SK-N-SH (cell line): ENCODE data around the gene GNAI3. TPM values are rescaled to one million over a fixed set of nuclear protein-coding genes. Genes with fewer than 3 reads are reported as not detected.

Experiments used
- CTCF ChIA-PET: fragments of 300-600, 350-600 bp; formaldehyde crosslinking; extraction: SDS; loops from one replicate; lab custom pipeline; 2021; lab: Yijun Ruan, JAX
- POLR2A ChIA-PET: fragments of 350-600 bp; sonication (Branson Sonifier 250); formaldehyde crosslinking; extraction: SDS; loops from one replicate; lab custom pipeline; 2020; ENCODE audit warnings: antibody characterized with exemption, inconsistent platforms; lab: Yijun Ruan, JAX
- DNase-seq: peaks from one replicate; pipeline ENCODE4 v3.0.0; 2012
- H2AFZ ChIP-seq: fragments of 200-600 bp; sonication (generic); 2 replicates; pipeline ENCODE4 v1.8.1; 2016; ENCODE audit warnings: antibody characterized with exemption, mild to moderate bottlenecking, low read depth
- H3F3A ChIP-seq: fragments of 200-600 bp; sonication (generic); replicated peaks from 2 replicates; pipeline ENCODE3; 2016; ENCODE audit warnings: antibody characterized with exemption, mild to moderate bottlenecking; ENCODE audit not compliant: insufficient read depth
- H3K27ac ChIP-seq, 2 experiments: fragments of 200-500 bp in 1 of 2; fragments of 200-600 bp in 1 of 2; sonication (Bioruptor generic) in 1 of 2; sonication (generic), shearing (Covaris generic) in 1 of 2; 2 replicates each; pipeline versions ENCODE4 v1.5.1 to v1.6.1; 2014 to 2016; ENCODE audit warnings: low read depth in 2 of 2, inconsistent platforms in 1 of 2, low read length in 1 of 2, mild to moderate bottlenecking in 1 of 2, mixed read lengths in 1 of 2
- H3K27me3 ChIP-seq: fragments of 200-600 bp; sonication (generic), shearing (Covaris generic); 2 replicates; pipeline ENCODE4 v1.6.1; 2016; ENCODE audit warnings: mixed run types; ENCODE audit not compliant: insufficient read depth
- H3K36me3 ChIP-seq, 2 experiments: fragments of 200-500 bp in 1 of 2; fragments of 200-600 bp in 1 of 2; sonication (Bioruptor generic) in 1 of 2; sonication (generic) in 1 of 2; replicated peaks in 1 of 2; 2 replicates each; pipeline versions ENCODE3 to v1.5.1; 2014 to 2016; ENCODE audit warnings: low read length in 1 of 2, mild to moderate bottlenecking in 1 of 2; ENCODE audit not compliant: insufficient read depth in 2 of 2, control insufficient read depth in 1 of 2
- H3K4me1 ChIP-seq, 2 experiments: fragments of 200-500 bp in 1 of 2; fragments of 200-600 bp in 1 of 2; sonication (Bioruptor generic) in 1 of 2; sonication (generic), shearing (Covaris generic) in 1 of 2; 2 replicates each; pipeline versions ENCODE4 v1.5.1 to v1.6.1; 2014 to 2016; ENCODE audit warnings: low read depth in 1 of 2, low read length in 1 of 2, mixed run types in 1 of 2; ENCODE audit not compliant: insufficient read depth in 2 of 2, control insufficient read depth in 1 of 2
- H3K4me2 ChIP-seq: fragments of 200-600 bp; sonication (generic), shearing (Covaris generic); 2 replicates; pipeline ENCODE4 v1.6.1; 2017; ENCODE audit warnings: mixed run types
- H3K4me3 ChIP-seq, 2 experiments: fragments of 200-500 bp in 1 of 2; fragments of 200-600 bp in 1 of 2; sonication (Bioruptor generic) in 1 of 2; sonication (generic), shearing (Covaris generic) in 1 of 2; 2 replicates each; pipeline versions ENCODE4 v1.5.1 to v1.8.1; 2014 to 2016; ENCODE audit warnings: low read depth in 2 of 2, inconsistent platforms in 1 of 2, low read length in 1 of 2, mild to moderate bottlenecking in 1 of 2, mixed read lengths in 1 of 2, moderate library complexity in 1 of 2
- H3K79me2 ChIP-seq: fragments of 200-600 bp; sonication (generic); 2 replicates; pipeline ENCODE4 v1.8.1; 2017; ENCODE audit warnings: mild to moderate bottlenecking; ENCODE audit not compliant: insufficient read depth
- H3K9ac ChIP-seq: fragments of 200-600 bp; sonication (generic); 2 replicates; pipeline ENCODE4 v1.6.1; 2017; ENCODE audit warnings: mixed run types
- H3K9me2 ChIP-seq: fragments of 200-600 bp; sonication (generic); 2 replicates; pipeline ENCODE4 v1.6.1; 2017; ENCODE audit warnings: mixed run types
- H3K9me3 ChIP-seq: fragments of 200-600 bp; sonication (generic); 2 replicates; pipeline ENCODE4 v1.6.1; 2017; ENCODE audit warnings: mixed run types, mild to moderate bottlenecking, moderate library complexity
- H4K20me1 ChIP-seq: fragments of 200-600 bp; sonication (generic); 2 replicates; pipeline ENCODE4 v1.6.1; 2017; ENCODE audit warnings: mild to moderate bottlenecking, mixed run types; ENCODE audit not compliant: insufficient read depth
- CHD2 ChIP-seq: fragments of 150-350 bp; IDR thresholded peaks from 2 replicates; pipeline ENCODE4 v1.6.1; 2018; ENCODE audit warnings: low read length; ENCODE audit not compliant: partially characterized antibody
- ELF1 ChIP-seq: IDR thresholded peaks from 2 replicates; pipeline ENCODE4 v1.4.0; 2012
- EP300 ChIP-seq, 2 experiments: IDR thresholded peaks; 2 replicates each; pipeline versions ENCODE4 v1.4.0 to v1.6.1; 2012; ENCODE audit warnings: borderline replicate concordance in 1 of 2, low read depth in 1 of 2, low read length in 1 of 2
- FOXJ3 ChIP-seq: sonication (generic); formaldehyde crosslinking; IDR thresholded peaks from 2 replicates; pipeline ENCODE4 v1.5.1; 2020; ENCODE audit warnings: mild to moderate bottlenecking, missing genetic modification reagents
- FOXM1 ChIP-seq: IDR thresholded peaks from 2 replicates; pipeline ENCODE4 v1.4.0; 2012; ENCODE audit warnings: low read depth, mild to moderate bottlenecking
- GATA2 ChIP-seq: sonication (generic); formaldehyde crosslinking; IDR thresholded peaks from 2 replicates; pipeline ENCODE4 v1.5.0; 2020; ENCODE audit warnings: mild to moderate bottlenecking, missing genetic modification reagents
- NFIC ChIP-seq: IDR thresholded peaks from 2 replicates; pipeline ENCODE4 v1.4.0; 2012; ENCODE audit warnings: borderline replicate concordance
- NRF1 ChIP-seq: IDR thresholded peaks from 2 replicates; pipeline ENCODE4 v1.6.1; 2012; ENCODE audit warnings: low read depth, mild to moderate bottlenecking, low read length
- POLR2AphosphoS5 ChIP-seq: IDR thresholded peaks from 2 replicates; pipeline ENCODE4 v1.6.1; 2012; ENCODE audit warnings: low read depth, low read length
- RAD21 ChIP-seq: IDR thresholded peaks from 2 replicates; pipeline ENCODE4 v1.6.1; 2012; ENCODE audit warnings: mild to moderate bottlenecking, low read length
- RFX5 ChIP-seq: IDR thresholded peaks from 2 replicates; pipeline ENCODE4 v1.6.1; 2012; ENCODE audit warnings: mild to moderate bottlenecking, improper control_type of control experiment, low read length
- RXRA ChIP-seq: IDR thresholded peaks from 2 replicates; pipeline ENCODE4 v1.4.0; 2012; ENCODE audit warnings: low read depth, mild to moderate bottlenecking, borderline replicate concordance
- SMC3 ChIP-seq: IDR thresholded peaks from 2 replicates; pipeline ENCODE4 v1.6.1; 2012; ENCODE audit warnings: low read depth, low read length, improper control_type of control experiment
- TAF1 ChIP-seq: IDR thresholded peaks from 2 replicates; pipeline ENCODE4 v1.6.1; 2012; ENCODE audit warnings: low read depth, mild to moderate bottlenecking, low read length, moderate library complexity, borderline replicate concordance
- YY1 ChIP-seq: IDR thresholded peaks from 2 replicates; pipeline ENCODE4 v1.4.0; 2012; ENCODE audit warnings: low read depth, mild to moderate bottlenecking
- WGBS: methylation state at CpG from one replicate; pipeline ENCODE4 v1.1.6; 2017; ENCODE audit warnings: low lambda C conversion rate; 5-methylcytosine and 5-hydroxymethylcytosine counted together
- polyA plus RNA-seq, 3 experiments: library from polyadenylated mRNA; depleted of rRNA; stranded (reverse); fragments of >200 nt; gene quantifications; 2 replicates each; pipeline ENCODE4 v1.2.3, GENCODE V29; 2012
- TF ChIP-seq, protein P1 (sequence below): IDR thresholded peaks from 2 replicates; pipeline ENCODE4 v1.4.0; 2012; ENCODE audit warnings: low read depth, borderline replicate concordance
- TF ChIP-seq, protein P2 (sequence below): IDR thresholded peaks from 2 replicates; pipeline ENCODE4 v1.6.1; 2012; ENCODE audit warnings: mild to moderate bottlenecking, low read depth, low read length, moderate library complexity
- TF ChIP-seq, protein P3 (sequence below): fragments of 200-600 bp; sonication (generic); IDR thresholded peaks from 2 replicates; pipeline ENCODE4 v1.6.1; 2017; ENCODE audit warnings: antibody characterized with exemption, mild to moderate bottlenecking, moderate library complexity

Gene GNAI3
- polyA plus RNA-seq, 1 of the 3 experiments (the other 2 are of a cell fraction) = 4.0 TPM

DNA sequence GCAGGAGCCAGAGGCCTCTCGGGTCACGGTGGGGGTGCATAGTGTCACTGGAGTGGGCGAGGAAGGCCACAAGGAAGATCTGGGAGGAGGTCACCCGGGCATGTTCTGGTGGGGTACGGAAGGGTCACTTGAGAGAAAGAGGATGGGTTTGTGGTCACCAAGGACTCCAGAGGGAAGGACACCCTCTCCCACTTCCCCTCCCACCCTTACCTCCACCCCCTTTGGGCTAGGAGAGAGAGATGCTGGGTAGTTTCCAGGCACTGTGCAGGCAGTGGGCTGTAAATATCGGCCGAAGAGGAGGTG lies 39.6 kb upstream of the GNAI3 start:
- POLR2A ChIA-PET = interaction anchor here (1.0 to 1.4 kb wide), 3 partner anchors 10 to 25 kb away, joined by 3 read pairs; partner anchors contain the start of gene ATXN7L2

More for the DNA sequence above, 39.6 kb upstream of the GNAI3 start:
- peak overlapping the region; percentile 92 for H3K4me2 ChIP-seq
- H3K27me3 ChIP-seq = no peaks in the 10 kb centered on the region; the same call in 1 of the 2 replicates
- no peak for DNase-seq
- TF ChIP-seq POLR2AphosphoS5 (no peak), EP300 (IDR thresholded peaks at IDR 0.05; ENCODE audit: borderline replicate concordance in 1 of 2, low read depth in 1 of 2, low read length in 1 of 2) (no peak), RFX5 (no peak), NRF1 (no peak), FOXJ3 (CRISPR knock-in tag) (no peak), NFIC (no peak), GATA2 (CRISPR knock-in tag) (no peak), ELF1 (no peak), FOXM1 (no peak), CHD2 (no peak), TAF1 (no peak), SMC3 (no peak), RAD21 (no peak), YY1 (no peak), RXRA (no peak)
- TF ChIP-seq, protein P1, sequence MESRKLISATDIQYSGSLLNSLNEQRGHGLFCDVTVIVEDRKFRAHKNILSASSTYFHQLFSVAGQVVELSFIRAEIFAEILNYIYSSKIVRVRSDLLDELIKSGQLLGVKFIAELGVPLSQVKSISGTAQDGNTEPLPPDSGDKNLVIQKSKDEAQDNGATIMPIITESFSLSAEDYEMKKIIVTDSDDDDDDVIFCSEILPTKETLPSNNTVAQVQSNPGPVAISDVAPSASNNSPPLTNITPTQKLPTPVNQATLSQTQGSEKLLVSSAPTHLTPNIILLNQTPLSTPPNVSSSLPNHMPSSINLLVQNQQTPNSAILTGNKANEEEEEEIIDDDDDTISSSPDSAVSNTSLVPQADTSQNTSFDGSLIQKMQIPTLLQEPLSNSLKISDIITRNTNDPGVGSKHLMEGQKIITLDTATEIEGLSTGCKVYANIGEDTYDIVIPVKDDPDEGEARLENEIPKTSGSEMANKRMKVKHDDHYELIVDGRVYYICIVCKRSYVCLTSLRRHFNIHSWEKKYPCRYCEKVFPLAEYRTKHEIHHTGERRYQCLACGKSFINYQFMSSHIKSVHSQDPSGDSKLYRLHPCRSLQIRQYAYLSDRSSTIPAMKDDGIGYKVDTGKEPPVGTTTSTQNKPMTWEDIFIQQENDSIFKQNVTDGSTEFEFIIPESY = no peak
- TF ChIP-seq, protein P2, sequence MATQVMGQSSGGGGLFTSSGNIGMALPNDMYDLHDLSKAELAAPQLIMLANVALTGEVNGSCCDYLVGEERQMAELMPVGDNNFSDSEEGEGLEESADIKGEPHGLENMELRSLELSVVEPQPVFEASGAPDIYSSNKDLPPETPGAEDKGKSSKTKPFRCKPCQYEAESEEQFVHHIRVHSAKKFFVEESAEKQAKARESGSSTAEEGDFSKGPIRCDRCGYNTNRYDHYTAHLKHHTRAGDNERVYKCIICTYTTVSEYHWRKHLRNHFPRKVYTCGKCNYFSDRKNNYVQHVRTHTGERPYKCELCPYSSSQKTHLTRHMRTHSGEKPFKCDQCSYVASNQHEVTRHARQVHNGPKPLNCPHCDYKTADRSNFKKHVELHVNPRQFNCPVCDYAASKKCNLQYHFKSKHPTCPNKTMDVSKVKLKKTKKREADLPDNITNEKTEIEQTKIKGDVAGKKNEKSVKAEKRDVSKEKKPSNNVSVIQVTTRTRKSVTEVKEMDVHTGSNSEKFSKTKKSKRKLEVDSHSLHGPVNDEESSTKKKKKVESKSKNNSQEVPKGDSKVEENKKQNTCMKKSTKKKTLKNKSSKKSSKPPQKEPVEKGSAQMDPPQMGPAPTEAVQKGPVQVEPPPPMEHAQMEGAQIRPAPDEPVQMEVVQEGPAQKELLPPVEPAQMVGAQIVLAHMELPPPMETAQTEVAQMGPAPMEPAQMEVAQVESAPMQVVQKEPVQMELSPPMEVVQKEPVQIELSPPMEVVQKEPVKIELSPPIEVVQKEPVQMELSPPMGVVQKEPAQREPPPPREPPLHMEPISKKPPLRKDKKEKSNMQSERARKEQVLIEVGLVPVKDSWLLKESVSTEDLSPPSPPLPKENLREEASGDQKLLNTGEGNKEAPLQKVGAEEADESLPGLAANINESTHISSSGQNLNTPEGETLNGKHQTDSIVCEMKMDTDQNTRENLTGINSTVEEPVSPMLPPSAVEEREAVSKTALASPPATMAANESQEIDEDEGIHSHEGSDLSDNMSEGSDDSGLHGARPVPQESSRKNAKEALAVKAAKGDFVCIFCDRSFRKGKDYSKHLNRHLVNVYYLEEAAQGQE = no peak
- TF ChIP-seq, protein P3, sequence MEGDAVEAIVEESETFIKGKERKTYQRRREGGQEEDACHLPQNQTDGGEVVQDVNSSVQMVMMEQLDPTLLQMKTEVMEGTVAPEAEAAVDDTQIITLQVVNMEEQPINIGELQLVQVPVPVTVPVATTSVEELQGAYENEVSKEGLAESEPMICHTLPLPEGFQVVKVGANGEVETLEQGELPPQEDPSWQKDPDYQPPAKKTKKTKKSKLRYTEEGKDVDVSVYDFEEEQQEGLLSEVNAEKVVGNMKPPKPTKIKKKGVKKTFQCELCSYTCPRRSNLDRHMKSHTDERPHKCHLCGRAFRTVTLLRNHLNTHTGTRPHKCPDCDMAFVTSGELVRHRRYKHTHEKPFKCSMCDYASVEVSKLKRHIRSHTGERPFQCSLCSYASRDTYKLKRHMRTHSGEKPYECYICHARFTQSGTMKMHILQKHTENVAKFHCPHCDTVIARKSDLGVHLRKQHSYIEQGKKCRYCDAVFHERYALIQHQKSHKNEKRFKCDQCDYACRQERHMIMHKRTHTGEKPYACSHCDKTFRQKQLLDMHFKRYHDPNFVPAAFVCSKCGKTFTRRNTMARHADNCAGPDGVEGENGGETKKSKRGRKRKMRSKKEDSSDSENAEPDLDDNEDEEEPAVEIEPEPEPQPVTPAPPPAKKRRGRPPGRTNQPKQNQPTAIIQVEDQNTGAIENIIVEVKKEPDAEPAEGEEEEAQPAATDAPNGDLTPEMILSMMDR = no peak
- CTCF ChIA-PET = interaction anchor here (1.2 to 40.2 kb wide), 5 partner anchors 10 to 476 kb away, joined by 5 to 1710 read pairs (median 72); partner anchors contain the start of genes AHCYL1, ATXN7L2, CYB561D1 and GPR61
- H4K20me1 ChIP-seq = no peaks in the 10 kb centered on the region
- no peak overlapping the region for H3K27ac ChIP-seq
- no peaks in the 10 kb centered on the region for H3F3A ChIP-seq
- WGBS = 96% methylated on average over 6 of the region's 7 CpGs
- H3K4me1 ChIP-seq = peaks cover 0 to 11% of the 10 kb centered on the region in 2 experiments; a peak in 1 of 4 replicates
- peak overlapping the region in 1 of 2 experiments; percentile 69; a peak in 2 of 4 replicates for H3K4me3 ChIP-seq
- H3K36me3 ChIP-seq = no peaks in the 10 kb centered on the region
- no peaks in the 10 kb centered on the region for H3K9me3 ChIP-seq
- H3K9ac ChIP-seq = no peak overlapping the region
- H3K9me2 ChIP-seq = no peaks in the 10 kb centered on the region
- H3K79me2 ChIP-seq = no peaks in the 10 kb centered on the region
- no peak overlapping the region for H2AFZ ChIP-seq
